Measurements from ENCODE around the gene HSP90AB1. TPM values are rescaled to one million over a fixed set of nuclear protein-coding genes. Genes with fewer than 3 reads are reported as not detected.

HSP90AB1 gene
- total RNA-seq, 1 donor, result 832 TPM

DNA sequence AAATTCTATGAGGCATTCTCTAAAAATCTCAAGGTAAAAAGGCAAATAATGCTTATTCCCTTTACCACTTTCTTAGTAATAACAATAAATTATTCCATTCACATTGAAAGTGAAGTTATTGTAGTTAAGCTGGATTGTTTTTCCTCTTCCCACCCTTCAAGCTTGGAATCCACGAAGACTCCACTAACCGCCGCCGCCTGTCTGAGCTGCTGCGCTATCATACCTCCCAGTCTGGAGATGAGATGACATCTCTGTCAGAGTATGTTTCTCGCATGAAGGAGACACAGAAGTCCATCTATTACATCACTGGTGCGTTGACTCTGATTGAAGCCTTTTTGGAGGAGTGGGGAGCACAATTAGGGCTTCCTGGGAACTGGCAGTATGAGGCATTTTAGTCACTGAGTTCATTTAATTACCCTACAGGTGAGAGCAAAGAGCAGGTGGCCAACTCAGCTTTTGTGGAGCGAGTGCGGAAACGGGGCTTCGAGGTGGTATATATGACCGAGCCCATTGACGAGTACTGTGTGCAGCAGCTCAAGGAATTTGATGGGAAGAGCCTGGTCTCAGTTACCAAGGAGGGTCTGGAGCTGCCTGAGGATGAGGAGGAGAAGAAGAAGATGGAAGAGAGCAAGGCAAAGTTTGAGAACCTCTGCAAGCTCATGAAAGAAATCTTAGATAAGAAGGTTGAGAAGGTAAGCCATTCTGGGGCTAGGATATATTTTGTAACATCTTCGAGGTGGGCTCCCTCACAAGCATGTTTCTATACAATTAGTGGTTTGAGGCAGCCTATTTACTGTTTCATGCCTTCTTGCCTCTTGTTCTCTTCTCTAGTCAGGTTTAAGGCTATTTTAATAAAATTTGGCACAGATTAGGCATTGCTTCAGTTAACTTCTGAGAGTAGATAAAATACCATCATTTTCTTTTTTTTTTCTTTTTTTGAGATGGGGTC is 4.9 kb downstream of the HSP90AB1 start:
- H3K4me3 ChIP-seq (ENCODE audit: low read depth, low read length), result no peak overlapping the region
- TF ChIP-seq, protein P1, sequence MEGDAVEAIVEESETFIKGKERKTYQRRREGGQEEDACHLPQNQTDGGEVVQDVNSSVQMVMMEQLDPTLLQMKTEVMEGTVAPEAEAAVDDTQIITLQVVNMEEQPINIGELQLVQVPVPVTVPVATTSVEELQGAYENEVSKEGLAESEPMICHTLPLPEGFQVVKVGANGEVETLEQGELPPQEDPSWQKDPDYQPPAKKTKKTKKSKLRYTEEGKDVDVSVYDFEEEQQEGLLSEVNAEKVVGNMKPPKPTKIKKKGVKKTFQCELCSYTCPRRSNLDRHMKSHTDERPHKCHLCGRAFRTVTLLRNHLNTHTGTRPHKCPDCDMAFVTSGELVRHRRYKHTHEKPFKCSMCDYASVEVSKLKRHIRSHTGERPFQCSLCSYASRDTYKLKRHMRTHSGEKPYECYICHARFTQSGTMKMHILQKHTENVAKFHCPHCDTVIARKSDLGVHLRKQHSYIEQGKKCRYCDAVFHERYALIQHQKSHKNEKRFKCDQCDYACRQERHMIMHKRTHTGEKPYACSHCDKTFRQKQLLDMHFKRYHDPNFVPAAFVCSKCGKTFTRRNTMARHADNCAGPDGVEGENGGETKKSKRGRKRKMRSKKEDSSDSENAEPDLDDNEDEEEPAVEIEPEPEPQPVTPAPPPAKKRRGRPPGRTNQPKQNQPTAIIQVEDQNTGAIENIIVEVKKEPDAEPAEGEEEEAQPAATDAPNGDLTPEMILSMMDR (IDR thresholded peaks at IDR 0.05; ENCODE audit: insufficient read depth, low read length), result no peak
- no peak for DNase-seq (ENCODE audit: low read depth)

DNA sequence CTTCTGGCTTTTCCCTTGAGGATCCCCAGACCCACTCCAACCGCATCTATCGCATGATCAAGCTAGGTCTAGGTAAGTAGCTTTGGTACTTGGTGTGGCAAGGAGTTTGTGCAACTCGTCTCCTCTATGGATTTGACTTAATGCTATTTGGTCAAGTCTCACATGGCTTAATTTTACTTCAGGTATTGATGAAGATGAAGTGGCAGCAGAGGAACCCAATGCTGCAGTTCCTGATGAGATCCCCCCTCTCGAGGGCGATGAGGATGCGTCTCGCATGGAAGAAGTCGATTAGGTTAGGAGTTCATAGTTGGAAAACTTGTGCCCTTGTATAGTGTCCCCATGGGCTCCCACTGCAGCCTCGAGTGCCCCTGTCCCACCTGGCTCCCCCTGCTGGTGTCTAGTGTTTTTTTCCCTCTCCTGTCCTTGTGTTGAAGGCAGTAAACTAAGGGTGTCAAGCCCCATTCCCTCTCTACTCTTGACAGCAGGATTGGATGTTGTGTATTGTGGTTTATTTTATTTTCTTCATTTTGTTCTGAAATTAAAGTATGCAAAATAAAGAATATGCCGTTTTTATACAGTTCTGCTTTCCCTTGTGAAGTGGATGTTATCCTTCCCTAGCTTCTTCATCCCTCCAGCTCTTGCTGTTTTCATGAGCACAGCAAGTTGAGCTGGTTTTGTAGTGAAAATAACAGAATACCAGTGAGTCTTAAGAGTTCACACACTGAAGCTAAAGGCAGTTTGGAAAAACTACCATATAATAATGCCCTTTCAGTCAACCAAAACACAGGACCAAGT is 6.6 kb downstream of the HSP90AB1 start:
- no peak for DNase-seq (ENCODE audit: low read depth)
- H3K4me3 ChIP-seq (ENCODE audit: low read depth, low read length), result no peak overlapping the region
- TF ChIP-seq, protein P1 (IDR thresholded peaks at IDR 0.05; ENCODE audit: insufficient read depth, low read length), result peak; percentile 47

DNA sequence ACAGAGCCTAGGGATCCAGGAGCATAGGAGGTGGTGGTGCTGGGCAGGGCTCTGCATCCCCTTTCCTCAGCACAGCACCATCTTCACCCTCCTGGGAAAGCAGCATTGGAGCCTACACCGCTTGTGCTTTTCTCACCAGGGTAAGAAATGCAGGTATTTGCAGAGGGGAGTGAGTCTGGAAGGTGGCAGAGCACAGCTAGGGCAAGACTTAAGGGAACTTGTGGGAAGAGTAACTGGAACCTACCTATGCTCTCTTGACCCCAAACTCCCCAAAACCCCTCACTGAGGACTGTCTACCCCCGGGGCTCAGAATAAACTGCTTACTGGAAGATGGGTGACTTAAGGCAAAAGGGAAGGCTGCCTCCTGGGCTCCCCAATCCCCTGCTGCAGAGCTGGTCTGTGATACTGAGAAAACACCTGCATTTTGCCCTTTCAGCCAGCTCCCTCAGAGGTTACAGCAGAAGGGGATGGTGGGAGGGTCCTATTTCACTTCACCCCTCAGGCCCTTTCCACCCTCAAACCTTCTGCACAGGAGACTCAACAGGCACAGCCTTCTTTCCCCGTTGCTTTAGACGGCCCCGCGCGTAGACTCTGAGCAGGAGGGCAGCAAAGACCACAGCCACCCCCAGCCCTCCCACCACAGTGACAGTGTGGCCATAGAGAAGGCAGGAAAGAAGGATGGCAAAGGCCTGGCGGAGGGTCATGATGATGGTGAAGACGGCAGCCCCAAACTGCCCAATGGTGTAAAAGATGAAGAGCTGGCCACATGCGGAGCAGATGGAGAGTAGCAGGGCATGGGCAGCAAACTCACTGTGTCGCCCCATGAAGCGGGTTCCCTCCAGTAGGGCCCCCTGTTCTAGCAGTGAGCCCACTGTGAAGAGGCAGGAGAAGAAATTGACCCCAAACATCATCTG is 7.5 kb downstream of the HSP90AB1 start:
- no peak for DNase-seq (ENCODE audit: low read depth)
- H3K4me3 ChIP-seq (ENCODE audit: low read depth, low read length), result no peak overlapping the region
- TF ChIP-seq, protein P1 (IDR thresholded peaks at IDR 0.05; ENCODE audit: insufficient read depth, low read length), result no peak

DNA sequence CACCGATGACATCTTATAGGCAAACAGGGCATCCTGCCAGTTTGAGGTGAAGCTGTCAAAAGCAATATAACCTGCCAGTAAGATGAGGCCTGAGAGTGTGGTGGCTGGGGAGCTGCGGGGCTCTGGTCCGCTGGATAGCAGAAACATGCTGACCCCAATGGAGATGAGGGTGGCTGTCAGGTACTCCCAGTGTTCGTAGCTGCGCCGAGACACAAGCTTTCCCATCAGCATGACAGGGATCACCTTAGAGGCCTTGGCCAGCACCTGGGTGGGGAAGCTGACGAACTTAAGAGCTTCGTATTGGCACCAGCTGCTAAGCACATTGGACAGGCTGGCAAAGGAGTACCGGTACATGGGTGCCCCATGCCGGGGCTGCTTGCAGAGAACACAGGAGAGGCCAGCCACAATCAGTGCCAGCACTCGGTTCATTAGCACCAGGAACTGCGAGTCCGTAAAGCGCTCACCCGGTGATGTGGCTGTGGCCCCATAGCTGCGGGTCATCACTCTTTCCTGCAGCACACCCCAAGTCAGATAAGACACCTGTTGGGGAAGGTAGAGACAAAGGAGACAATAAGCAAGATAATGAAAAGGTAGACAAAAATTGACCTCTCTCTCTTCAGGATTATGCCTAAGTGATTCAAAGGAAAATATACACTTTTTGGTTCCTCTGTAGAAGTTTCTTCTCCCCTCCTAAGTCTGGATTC is 8.4 kb downstream of the HSP90AB1 start:
- peak overlapping the region; percentile 13 for H3K4me3 ChIP-seq (ENCODE audit: low read depth, low read length)
- DNase-seq (ENCODE audit: low read depth), result no peak

DNA sequence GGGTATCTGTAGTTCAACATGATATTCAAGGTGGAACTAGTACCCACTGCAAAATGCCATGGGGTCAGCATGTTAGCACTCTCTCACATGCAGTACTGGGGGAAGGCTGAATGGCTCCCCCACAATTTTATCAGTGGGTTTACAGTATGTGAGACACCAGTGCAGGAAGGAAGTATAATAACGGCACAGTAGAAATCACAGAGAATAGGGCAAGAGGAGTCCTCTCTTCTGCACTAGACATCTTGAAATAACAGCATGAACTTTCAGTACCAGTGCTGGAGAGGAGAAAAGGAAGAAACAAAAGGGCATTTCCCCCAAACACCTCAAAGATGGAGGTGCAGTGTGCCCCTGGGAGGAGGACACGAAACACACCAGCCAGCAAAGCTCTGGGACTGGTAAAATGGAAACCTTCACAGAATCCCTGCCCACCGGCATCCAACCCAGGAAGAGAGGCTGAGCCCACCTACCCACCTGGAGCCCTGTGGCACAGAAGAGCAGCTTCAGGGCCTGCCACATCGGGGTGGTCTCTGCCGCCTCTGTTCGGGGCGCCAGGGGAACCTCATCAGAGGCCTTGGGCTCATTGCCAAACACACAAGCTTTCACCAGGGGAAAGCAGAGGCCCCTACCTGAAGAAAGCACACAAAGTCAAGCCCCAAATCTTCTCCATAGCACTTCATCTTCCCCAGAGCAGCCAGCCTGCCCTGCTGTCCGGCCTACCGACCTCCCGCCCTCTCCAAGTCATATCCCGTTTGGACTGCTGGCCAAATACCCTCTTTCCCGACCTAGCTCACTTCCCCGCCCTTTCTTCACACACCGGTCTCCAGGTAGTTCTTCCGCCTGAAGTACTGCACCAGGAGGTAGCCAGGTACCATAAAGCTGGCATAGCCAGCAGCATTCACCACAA is 9.2 kb downstream of the HSP90AB1 start:
- DNase-seq (ENCODE audit: low read depth), result no peak
- H3K4me3 ChIP-seq (ENCODE audit: low read depth, low read length), result peak overlapping the region; percentile 92
- TF ChIP-seq, protein P1 (IDR thresholded peaks at IDR 0.05; ENCODE audit: insufficient read depth, low read length), result no peak

More for the DNA sequence above, 8.4 kb downstream of the HSP90AB1 start:
- TF ChIP-seq, protein P1 (IDR thresholded peaks at IDR 0.05; ENCODE audit: insufficient read depth, low read length), result no peak
